Prostate gland (tissue), 2 donors: ENCODE data around the gene PIPOX.

Experiments used
- POLR2AphosphoS5 ChIP-seq: sonication (generic); formaldehyde crosslinking; IDR thresholded peaks from one replicate; pipeline ENCODE4 v1.6.1; 2017; ENCODE audit warnings: antibody characterized with exemption
- TF ChIP-seq, protein P1 (sequence below), 4 experiments: fragments of 200-600 bp in 2 of 4; fragments of 450-650 bp in 2 of 4; sonication (generic) in 2 of 4; IDR thresholded peaks; 1 replicate in 3 of 4; 2 replicates in 1 of 4; pipeline ENCODE4 v1.5.1; 2016 to 2019; ENCODE audit warnings: antibody characterized with exemption in 4 of 4, mild to moderate bottlenecking in 2 of 4, moderate library complexity in 2 of 4

DNA sequence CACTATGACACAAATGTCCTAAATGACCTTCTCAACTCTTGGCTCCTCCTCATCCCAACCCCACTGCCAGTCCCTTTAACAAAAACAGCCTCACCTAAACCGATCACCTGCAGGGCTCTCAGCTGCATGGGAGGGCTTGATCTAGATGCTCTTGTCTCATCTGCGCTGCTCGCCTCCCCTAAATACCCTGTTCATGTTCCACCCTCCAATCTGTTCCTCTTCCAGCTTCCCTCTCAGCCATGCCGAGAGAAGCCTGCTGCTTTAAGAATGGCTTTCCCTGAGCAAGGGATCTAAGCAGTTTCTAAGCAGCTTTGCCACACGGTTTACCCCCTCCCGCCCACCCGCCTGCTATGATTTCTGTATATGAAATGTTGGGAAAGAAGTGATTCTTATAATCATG lies 23.7 kb downstream of the PIPOX start:
- TF ChIP-seq, protein P1, sequence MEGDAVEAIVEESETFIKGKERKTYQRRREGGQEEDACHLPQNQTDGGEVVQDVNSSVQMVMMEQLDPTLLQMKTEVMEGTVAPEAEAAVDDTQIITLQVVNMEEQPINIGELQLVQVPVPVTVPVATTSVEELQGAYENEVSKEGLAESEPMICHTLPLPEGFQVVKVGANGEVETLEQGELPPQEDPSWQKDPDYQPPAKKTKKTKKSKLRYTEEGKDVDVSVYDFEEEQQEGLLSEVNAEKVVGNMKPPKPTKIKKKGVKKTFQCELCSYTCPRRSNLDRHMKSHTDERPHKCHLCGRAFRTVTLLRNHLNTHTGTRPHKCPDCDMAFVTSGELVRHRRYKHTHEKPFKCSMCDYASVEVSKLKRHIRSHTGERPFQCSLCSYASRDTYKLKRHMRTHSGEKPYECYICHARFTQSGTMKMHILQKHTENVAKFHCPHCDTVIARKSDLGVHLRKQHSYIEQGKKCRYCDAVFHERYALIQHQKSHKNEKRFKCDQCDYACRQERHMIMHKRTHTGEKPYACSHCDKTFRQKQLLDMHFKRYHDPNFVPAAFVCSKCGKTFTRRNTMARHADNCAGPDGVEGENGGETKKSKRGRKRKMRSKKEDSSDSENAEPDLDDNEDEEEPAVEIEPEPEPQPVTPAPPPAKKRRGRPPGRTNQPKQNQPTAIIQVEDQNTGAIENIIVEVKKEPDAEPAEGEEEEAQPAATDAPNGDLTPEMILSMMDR (IDR thresholded peaks at IDR 0.05), result no peak
- TF ChIP-seq POLR2AphosphoS5, result no peak
